GM19351 (cell line): ENCODE results near the gene PNRC1.
"Not testable (repeated sequence)": the region's sequence is repeated elsewhere in the genome, so short reads cannot be mapped to it uniquely, and the experiment has no call there.

Experiments
- ATAC-seq: cut with Tn5 transposase; IDR thresholded peaks from one replicate; pipeline ENCODE4 v1.9.1; 2021; ENCODE audit warnings: mild to moderate bottlenecking, moderate library complexity; ENCODE audit not compliant: unreplicated experiment

Gene PNRC1

DNA sequence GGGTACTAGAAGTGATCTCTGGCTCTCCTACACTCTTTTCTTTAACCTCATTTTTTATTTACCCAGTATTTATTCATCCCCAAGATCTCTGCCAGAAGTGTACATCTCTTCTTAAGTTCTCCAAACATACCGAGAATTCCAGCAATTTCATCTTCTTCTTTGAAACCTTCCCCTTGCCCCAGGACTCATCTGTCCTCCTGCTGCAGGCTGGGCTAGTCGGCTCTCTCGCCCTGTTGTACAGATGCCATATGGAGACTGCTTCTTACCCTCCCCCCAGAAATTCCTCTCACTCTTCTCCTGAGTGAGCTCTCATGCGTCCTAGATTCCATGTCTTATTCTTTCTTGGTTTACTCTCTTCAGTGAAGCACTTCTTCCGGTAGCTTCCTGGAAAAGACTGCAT, 21.9 kb upstream of the PNRC1 start:
- no peak for ATAC-seq

DNA sequence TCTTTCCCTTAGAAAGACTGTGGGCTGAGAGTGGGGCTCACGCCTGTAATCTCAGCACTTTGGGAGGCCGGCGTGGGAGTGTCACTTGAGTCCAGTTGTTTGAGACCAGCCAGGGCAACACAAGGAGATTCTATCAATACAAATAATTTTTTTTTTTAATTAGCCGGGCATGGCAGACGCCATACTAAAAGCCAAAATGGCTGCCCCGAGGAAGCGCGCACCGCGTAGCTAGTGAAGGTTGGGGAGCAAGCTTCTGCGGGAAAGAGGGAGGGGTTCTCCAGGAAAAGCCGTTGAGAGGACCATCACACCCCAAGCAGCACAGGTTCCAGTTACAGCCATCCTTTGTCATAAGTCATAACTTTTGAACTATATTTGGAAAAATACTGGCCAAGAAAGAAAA, 21.3 kb upstream of the PNRC1 start:
- no peak for ATAC-seq

DNA sequence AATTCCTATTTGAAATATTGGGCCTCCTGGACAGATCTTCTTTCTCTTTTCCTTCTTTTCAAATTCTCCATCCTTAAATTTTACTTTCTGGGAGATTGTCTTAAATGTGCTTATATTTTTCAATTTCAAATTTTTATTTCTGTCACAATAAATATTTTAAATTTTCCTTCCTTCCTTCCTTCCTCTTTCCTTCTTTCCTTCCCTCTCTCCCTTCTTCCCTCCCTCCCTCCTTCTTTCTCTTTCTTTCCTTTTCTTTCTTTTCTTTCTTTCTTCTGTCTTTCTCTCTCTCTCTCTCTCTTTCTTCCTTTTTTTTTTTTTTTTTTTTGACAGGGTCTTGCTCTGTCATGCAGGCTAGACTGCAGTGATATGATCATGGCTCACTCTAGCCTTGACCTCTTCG, 16.7 kb upstream of the PNRC1 start:
- no peak for ATAC-seq

DNA sequence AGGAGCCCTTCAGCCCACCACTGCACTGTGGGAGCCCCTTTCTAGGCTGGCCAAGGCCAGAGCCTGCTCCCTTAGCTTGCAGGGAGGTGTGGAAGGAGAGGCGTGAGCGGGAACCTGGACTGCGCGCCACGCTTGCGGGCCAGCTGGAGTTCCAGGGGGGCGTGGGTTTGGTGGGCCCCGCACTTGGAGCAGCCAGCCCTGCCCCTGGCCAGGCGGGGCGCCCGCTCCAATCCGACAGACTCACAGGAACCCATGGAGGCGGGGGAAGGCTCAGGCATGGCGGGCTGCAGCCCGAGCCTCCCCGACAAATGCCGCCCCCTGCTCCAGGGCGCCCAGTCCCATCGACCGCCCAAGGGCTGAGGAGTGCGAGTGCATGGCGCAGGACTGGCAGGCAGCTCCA, 15.6 kb upstream of the PNRC1 start:
- not testable (repeated sequence) for ATAC-seq

DNA sequence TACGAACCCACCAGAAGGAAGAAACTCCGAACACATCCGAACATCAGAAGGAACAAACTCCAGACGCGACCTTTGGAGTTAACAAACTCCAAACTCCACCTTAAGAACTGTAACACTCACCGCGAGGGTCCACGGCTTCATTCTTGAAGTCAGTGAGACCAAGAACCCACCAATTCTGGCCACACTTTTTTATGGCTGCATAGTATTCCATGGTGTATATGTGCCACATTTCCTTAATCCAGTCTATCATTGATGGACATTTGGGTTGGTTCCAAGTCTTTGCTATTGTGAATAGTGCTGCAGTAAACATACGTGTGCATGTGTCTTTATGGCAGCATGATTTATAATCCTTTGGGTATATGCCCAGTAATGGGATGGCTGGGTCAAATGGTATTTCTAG, 14.4 kb upstream of the PNRC1 start:
- ATAC-seq, result not testable (repeated sequence)

DNA sequence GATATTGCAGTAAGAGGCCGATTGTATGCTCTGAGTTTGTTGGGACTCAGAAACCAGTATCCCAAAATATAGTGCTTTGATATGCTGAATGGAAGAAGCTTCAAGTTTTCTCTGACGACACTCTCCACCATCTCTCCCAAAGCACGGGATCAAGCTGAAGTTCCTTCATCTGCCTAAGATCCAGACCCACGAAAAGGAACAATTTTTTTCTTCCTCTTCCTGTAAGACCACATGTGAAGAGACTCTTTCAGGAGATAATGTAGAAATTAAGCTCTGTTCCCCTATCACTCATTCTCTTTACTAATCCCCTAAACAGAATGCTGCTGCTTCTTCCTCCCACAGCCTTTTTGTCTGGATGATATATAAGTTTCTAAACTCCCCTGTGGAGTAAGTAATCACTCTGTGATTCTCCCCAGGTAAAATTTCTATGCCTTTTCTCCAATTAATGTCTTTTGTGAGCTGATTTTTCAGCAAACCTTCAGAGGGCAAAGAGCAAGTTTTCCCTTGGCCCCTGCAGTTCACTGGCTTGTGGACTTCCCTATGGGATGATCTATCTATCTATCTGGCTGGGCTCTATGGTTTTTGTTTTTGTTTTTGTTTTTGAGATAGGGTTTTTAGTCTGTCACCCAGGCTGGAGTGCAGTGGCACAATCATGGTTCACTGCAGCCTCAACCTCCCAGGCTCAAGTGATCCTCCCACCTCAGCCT, 13.5 kb upstream of the PNRC1 start:
- ATAC-seq, result no peak

DNA sequence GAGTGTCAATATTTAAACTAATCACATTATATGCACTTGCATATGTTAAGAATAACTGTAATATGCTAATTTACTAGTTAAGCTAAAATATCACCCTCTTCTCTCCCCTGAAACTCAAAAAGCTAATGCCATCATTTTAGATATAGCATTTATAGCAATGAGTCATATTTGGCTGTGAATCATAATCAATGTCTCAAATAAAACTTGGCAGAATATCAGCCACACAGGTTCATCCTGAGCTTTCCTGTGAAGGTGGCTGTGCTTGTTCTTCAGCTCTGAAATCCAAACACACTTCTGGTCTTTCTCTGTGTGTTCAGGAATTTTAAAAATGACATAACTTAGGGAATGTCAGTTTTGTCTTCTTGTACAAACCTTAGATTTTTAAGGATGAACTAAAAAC, 12.8 kb upstream of the PNRC1 start:
- no peak for ATAC-seq

DNA sequence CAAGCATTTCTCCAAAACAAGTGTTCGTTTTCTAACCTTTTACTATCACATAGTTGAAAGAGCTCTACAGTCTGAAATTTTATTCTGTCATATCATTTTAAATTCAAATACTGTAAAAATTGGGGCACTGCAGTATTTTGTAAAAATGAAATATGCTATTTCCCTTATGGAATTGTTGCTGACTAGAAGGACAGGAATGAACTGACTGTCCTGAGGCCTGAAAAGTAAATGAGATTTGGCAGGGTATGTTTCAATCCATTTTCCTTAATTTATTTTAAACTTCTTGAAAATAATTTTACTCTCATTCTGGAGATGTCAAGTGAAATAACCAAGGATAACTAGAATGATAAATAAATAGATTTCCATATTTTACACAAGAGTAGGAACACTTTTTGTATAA, 11.9 kb upstream of the PNRC1 start:
- no peak for ATAC-seq

DNA sequence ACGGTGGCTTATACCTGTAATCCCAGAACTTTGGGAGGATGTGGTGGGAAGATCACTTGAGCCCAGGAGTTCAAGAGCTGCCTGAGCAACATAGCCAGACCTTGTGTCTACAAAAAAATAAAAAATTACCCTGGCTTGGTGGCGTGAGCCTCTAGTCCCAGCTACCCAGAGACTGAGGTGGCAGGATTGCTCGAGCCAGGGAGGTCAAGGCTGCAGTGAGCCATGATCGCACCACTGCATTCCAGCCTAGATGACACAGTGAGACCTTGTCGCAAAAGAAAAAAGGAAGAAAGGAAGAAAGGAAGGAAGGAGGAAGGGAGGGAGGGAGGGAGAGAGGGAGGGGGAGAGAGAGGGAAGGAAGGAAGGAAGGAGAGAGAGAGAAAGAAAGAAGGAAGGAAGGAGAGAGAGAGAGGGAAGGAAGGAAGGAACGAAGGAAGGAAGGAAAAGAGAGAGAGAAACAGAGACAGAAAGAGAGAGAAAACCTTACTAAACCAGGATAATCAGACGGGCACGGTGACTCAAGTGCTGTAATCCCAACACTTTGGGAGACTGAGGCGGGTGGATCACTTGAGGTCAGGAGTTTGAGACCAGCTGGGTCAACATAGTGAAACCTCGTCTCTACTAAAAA, 10.9 kb upstream of the PNRC1 start:
- ATAC-seq, result no peak

DNA sequence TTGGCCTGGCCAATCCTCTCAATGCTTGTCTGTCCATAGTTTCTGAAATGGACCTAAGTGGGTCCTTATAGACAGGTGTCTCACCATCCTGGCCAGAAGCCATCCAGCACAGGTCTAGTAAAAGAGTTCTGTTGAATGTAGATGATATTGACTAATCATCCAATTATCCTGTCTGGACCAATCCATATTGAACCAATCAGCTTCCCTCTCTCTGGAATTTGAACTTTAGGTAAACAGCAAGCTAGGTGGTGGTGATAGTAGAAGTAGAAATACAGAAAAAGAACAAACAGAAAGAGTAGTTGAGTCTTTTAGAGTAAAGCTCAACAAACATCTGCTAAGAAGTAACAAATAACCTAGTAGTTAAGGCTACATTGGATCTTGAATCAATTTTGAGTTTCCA, 9.5 kb upstream of the PNRC1 start:
- no peak for ATAC-seq

DNA sequence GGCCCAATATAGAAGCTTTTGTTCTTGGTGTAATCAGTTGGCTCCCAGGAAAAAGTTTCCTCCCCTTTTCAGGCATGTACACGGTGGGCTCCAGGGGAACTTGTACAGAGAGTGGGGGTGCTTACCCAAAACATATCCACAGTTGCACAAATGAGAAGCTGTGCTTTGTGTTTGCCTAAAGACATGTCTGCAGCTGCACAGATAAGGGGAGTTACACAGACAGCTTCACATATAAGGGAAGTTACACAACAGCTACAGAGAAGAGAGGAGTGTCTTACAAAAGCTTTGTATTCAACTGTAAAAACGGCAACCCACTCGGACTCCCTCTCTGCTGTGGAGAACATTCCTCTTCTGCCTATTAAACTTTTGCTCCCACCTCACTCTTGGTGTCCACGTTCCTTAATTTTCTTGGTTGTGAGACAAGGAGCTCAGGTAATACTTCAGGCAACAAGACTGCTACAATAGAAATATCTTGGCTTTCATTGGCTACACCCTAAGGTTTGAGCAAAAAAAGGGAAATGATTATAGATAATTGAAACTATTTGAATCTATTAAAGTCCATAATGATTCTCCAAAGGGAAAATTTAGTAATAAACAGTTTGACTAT, 7.4 kb upstream of the PNRC1 start:
- ATAC-seq, result no peak

DNA sequence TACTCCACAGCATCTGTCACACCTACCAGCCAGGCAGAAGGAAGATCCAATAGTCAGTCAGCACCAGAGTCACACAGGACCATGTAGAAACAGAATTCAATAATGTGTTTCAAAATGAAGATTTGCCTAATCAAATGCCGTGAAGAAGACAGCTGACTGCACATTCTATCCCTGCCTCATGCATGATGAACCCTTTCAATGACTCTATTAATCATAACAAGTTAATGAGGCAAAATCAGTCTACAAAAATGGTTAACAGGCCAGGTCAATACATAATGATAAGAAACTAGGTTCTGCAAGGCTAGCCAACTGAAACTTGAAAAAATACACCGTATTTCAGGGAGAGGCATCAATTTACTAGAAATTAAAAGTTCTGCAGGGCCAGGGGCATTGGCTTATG, 6.7 kb upstream of the PNRC1 start:
- no peak for ATAC-seq

DNA sequence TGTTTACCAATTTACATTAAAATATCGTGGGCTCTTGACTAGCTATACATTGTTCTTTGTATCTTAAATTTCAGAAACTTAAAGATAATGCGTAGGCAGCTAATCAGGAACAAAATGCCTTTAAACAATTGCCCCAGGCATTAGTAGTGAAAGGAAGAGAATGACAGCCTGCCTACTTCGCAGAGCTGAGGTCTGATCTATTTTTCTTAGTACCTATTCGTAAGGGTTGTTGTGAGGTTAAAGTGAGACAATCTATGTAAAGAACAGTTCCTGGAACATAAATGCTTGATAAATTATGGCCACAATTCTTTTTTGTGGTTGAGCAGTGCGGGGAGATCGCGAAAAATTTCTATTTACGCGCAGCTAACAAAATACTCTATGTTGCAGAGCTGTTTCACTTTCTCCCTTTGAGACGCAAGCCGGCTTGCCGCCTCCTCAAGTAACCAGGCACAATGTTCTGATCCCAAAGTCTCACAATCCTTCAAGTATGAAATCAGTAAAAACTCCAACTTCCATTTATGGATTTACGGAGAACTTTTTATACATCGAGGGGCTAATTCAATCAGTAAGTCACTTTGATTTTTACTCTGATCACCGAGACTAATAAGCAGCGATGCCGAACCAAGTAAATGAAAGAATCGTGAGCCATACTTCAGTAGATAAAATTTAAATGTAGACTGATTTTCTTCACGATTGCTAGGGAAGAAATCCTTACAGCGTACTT, 878 bp upstream of the PNRC1 start:
- peak; percentile 23 for ATAC-seq

DNA sequence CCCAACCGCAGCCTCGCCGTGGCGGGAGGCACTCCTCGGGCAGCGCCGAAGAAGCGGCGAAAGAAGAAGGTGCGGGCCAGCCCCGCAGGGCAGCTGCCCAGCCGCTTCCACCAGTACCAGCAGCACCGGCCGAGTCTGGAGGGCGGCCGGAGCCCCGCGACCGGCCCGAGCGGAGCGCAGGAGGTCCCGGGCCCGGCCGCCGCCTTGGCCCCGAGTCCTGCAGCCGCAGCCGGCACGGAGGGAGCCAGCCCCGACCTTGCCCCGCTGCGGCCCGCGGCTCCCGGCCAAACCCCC, 525 bp downstream of the PNRC1 start:
- ATAC-seq, result peak; percentile 15

DNA sequence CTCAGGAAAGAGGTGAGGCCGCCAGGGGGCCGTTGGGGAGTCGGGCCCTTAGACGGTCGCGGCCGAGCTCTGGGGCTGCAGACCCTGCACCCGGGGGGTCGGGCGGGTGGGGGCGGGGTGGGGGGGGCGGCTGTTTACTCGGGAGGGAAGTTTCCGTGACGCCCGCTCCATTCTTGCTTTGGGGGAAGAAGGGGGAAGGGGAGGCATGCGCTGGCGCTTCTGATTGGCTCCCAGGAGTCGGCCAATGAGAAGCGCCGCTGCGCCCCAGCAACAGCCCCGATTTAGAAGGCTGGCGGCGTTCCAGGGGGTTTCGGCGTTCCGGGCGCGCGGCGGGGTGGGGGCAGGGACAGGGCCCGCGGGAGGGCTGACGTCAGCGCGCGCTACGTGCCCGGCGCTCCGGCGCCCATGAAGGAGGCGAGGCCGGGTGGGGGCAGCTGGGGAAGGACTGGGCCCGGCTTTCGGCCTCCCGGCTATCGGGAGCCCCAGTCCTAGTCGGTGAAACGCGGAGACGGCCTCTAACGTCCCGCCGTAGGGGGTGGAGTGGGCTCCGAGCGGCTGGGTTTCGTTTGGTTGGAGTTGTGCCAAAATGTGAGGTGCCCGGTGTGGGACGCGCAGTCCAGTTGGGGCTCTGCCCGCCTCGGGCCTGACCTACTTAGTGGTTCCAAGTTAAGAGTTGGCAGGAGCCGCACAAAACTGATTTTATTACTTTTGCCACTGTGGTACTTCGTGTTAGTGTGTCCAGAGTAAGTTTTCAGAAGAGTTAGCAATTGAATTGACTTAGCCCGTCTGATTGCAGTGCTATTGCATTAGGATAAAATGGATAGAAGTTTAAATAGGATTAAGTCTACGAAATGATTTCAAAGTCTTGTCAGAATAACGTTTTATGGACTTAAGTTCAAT, 1.1 kb downstream of the PNRC1 start:
- peak; percentile 51 for ATAC-seq

DNA sequence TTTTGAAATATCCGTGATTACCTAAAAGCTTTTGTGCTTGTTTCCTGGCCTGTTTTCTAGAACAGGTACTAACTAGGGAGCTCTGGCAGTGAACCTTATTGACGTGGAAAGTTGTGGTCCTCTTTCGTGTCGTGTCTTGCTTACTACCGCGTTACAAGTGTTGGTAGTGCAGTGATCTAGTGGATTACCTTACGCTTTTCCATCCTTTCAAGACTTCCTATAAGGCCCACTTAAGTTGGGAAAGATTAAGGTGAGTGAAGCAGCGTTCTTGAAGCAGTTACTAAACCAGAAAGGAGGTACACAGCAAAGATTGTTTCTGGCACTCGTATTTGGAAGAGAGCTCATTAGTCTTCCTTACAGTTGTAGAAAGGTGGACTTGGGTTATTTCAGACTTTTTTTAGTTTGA, 1.9 kb downstream of the PNRC1 start:
- ATAC-seq, result no peak

DNA sequence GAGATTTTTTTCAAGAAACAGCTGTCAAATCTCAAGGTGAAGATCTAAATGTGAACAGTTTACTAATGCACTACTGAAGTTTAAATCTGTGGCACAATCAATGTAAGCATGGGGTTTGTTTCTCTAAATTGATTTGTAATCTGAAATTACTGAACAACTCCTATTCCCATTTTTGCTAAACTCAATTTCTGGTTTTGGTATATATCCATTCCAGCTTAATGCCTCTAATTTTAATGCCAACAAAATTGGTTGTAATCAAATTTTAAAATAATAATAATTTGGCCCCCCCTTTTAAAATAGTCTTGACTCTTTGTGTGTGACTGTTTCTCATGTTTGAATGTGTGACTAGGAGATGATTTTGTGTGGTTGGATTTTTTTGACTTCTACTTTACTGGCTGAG, 4.0 kb downstream of the PNRC1 start:
- no peak for ATAC-seq

DNA sequence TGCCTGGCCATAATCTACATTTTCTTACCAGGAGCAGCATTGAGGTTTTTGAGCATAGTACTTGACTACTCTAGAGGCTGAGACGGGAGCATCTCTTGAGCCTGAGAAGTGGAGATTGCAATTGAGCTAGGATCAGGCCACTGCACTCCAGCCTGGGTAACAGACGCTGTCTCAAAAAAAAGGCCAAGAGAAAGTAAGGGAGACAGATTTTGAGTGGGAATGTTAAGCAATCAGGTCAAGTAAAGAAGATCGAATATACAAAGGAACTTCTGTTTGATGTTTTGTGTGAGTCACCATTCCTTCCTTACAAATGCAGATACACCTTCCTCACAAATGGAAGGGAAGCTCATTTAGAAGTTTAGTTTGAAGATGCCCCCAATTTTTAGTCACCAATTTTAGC, 4.4 kb downstream of the PNRC1 start:
- ATAC-seq, result no peak

DNA sequence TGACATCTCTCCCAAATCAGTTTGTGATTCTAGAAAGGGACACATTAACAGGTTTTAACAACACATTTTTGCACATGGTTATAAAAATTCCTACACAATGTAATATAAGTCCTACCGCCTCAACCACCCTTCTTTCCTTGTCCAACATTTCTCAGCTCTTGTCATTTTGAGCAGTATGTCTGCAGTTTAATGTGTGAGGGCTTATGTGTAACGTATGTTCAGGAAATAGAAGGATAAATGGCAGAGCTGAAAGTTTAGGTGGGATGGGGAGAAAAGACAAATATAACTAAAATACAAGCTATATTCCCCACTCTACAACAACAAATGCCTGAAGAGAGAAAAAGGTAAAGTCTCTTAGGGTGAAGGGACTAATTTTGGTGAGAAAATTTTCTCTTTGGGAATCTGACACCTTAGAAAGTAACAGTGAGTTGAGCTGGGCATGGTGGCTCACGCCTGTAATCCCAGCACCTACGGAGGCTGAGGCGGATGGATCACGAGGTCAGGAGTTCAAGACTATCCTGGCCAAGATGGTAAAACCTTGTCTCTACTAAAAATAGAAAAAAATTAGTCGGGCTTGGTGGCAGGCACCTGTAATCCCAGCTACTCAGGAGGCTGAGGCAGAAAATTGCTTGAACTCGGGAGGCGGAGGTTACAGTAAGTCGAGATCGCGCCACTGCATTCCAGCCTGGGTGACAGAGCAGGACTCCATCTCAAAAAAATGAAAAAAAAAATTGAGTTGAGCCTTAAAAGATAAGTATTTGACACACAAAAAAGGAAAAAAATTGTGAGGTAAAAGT, 5.1 kb downstream of the PNRC1 start:
- no peak for ATAC-seq

DNA sequence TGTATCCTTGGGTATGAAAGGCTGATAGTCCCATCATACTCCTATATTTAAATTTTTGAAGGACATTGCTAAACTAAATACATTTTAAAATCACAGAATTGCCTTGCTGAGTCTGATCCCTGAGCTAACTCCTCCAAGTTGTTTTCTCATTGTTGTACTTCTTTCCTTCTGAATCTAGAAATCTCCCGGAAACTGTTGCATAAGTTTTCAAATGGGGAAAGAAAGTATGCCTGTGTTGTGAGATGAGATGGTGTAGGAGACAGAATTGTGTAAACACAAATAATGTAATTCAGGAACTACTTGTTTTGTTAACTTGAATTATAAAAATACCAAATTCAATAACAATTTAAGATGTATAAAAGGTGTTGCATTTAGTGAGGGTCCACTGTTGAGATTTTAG, 7.3 kb downstream of the PNRC1 start:
- no peak for ATAC-seq
